A549 treated with CpdA at 1 μM for 4 hours (cell line): ENCODE measurements around the gene THRA. TPM values are rescaled to one million over a fixed set of nuclear protein-coding genes. Genes with fewer than 3 reads are reported as not detected.

ENCODE experiments used
- total RNA-seq: library from RNA; stranded (reverse); fragments of 200-300 nt; extraction: Qiagen RNA extraction; gene quantifications from 5 replicates; pipeline ENCODE4 v1.2.3, GENCODE V29; 2022; ENCODE audit warnings: low read depth

THRA gene, protein sequence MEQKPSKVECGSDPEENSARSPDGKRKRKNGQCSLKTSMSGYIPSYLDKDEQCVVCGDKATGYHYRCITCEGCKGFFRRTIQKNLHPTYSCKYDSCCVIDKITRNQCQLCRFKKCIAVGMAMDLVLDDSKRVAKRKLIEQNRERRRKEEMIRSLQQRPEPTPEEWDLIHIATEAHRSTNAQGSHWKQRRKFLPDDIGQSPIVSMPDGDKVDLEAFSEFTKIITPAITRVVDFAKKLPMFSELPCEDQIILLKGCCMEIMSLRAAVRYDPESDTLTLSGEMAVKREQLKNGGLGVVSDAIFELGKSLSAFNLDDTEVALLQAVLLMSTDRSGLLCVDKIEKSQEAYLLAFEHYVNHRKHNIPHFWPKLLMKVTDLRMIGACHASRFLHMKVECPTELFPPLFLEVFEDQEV
- 13.4 to 16.5 TPM (median 15.2 TPM) in 5 replicates for total RNA-seq

DNA sequence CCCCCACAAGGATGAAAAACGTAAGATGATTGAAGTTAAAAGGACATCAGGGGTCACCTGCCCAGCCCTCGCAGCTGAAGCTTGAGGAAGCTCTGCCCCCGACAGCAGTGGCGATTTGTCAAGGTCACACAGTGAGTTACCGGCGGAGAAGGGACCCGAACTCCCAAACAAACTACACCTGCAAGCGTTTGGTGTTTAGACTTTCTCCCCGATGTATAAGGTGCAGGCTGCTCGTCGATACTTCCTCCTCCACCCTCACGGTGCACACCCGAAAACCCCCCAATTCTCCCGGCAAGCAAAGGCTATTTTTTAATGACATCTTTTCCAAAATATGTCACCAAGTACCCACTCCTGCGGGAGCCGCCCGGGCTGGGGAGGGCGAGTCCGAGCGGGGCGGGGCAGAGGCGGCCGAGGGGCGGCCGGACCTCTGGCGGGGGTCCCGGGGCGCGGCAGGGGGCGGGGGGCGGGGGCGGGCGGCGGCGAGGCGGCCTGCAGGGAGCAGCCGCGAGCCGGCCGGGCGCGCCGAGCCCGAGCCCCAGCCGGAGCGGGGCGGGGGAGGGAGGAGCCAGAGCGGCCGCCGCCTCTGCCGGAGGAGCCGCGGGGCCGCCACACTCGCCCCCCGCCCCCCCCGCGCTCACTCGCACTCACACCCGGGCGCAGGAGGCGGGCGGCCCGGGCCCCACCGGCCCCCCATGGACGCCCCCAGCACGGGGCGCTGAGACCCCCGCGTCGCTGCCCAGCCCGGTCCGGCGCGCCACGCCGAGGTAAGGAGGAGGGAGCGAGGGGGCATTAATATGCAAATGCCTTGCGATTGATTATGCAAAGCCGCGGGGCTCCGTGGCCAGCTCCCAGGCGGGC, at the start of gene THRA:
THRA (plus strand) TSS at position 637 of the 858 bp plus-strand sequence. CDS start 11,524 bp downstream, outside the sequence.

DNA sequence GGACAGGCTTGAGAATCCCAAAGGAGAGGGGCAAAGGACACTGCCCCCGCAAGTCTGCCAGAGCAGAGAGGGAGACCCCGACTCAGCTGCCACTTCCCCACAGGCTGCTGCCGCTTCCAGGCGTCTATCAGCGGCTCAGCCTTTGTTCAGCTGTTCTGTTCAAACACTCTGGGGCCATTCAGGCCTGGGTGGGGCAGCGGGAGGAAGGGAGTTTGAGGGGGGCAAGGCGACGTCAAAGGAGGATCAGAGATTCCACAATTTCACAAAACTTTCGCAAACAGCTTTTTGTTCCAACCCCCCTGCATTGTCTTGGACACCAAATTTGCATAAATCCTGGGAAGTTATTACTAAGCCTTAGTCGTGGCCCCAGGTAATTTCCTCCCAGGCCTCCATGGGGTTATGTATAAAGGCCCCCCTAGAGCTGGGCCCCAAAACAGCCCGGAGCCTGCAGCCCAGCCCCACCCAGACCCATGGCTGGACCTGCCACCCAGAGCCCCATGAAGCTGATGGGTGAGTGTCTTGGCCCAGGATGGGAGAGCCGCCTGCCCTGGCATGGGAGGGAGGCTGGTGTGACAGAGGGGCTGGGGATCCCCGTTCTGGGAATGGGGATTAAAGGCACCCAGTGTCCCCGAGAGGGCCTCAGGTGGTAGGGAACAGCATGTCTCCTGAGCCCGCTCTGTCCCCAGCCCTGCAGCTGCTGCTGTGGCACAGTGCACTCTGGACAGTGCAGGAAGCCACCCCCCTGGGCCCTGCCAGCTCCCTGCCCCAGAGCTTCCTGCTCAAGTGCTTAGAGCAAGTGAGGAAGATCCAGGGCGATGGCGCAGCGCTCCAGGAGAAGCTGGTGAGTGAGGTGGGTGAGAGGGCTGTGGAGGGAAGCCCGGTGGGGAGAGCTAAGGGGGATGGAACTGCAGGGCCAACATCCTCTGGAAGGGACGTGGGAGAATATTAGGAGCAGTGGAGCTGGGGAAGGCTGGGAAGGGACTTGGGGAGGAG, 47.5 kb upstream of the THRA start, which contains the start of gene CSF3:
CSF3 (plus strand) TSS at position 436 of the 993 bp plus-strand sequence; CDS start at position 471, 35 bp downstream.

DNA sequence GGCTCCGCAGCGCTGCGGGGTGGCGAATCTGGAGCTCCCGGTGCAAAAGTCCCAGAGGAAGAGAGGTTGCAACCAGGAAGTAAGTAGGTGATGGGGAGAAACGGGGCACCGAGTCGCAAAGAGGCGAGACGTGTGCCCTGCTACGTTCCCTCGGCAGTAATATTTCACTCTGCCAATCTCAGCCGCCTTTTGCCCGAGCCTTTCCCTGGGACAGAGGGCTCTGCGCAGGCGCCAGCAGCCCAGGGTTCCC, 37.6 kb downstream of the THRA start, which contains the start of gene NR1D1:
NR1D1 (minus strand) TSS at position 171 of the 250 bp plus-strand sequence. CDS start 495 bp downstream, outside the sequence.

DNA sequence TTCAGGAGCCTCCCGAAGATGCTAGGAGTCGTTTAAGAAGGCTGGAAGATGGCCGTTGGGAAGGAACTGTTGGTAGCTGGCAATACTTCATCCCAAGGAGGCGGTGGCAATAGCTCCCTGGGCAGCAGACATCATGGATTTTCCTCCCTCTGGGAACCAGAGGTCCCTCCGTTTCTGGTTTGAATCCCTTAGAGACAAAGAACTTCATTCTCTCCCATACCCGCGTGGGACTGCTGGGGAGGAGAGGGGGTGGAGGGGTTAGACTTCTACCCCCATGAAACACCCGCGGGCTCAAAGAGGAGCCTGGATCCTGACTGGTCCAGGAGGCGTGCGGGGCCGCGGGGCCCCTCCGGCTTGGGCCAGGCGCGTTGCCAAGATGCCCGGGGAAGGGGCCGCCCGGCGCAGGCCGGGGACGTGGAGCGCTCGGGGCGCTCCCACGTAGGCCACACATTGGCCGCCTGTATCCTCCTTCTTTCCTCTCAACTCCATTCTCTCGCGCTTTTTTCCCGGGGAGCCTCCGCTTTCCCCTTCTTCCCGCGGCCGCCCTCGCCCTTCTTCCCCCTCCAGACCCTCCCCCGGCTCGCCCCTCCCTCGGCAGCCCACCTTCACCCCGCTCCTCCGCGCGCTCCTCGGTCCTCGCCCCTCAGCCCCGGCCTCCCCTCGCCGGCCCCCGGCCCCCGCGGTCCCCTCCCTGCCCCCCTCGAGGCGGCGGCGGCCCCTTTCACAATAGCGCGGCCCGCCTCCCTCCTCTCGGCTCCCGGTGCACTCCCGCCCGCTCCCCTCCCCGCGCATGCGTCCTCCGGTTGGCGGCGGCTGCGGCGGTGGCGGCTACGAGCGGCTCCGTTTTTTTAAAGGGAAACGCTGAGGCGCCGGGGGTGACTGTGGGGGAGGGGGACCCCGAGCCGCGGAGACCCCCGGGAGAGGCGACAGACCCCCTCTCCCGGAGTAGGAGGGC, 58.7 kb downstream of the THRA start, which contains the start of gene MSL1:
MSL1 (plus strand) TSS at position 791 of the 955 bp plus-strand sequence. CDS start 642 bp downstream, outside the sequence.

Other genes starting within 250 kb of the THRA start
- not detected in 5 replicates for gene IKZF3, start 198.7 kb upstream of the THRA start, total RNA-seq
- not detected in 5 replicates for gene ZPBP2, start 194.8 kb upstream of the THRA start, total RNA-seq
- gene GSDMB, start 144.3 kb upstream of the THRA start, total RNA-seq, result 2.5 to 3.6 TPM (median 2.9 TPM) in 5 replicates
- 36.9 to 44.8 TPM (median 42.1 TPM) in 5 replicates for gene ORMDL3, start 135.4 kb upstream of the THRA start, total RNA-seq
- not detected in 5 replicates for gene LRRC3C, start 135.2 kb upstream of the THRA start, total RNA-seq
- gene GSDMA, start 100.0 kb upstream of the THRA start, total RNA-seq, result not detected in 5 replicates
- gene PSMD3, start 82.2 kb upstream of the THRA start, total RNA-seq, result 145 to 182 TPM (median 173 TPM) in 5 replicates
- gene CSF3, start 47.5 kb upstream of the THRA start, total RNA-seq, result 0.26 TPM in 1 of 5 replicates, not detected in the others
- gene MED24, start 8.6 kb upstream of the THRA start, total RNA-seq, result 49.0 to 56.0 TPM (median 50.6 TPM) in 5 replicates
- 9.2 to 11.3 TPM (median 10.8 TPM) in 5 replicates for gene NR1D1, start 37.6 kb downstream of the THRA start, total RNA-seq
- 58.1 to 67.6 TPM (median 61.3 TPM) in 5 replicates for gene MSL1, start 59.0 kb downstream of the THRA start, total RNA-seq
- gene CASC3, start 77.6 kb downstream of the THRA start, total RNA-seq, result 44.2 to 47.1 TPM (median 47.0 TPM) in 5 replicates
- gene RAPGEFL1, start 114.5 kb downstream of the THRA start, total RNA-seq, result 2.3 to 3.3 TPM (median 2.6 TPM) in 5 replicates
- gene WIPF2, start 156.3 kb downstream of the THRA start, total RNA-seq, result 18.6 to 24.3 TPM (median 20.0 TPM) in 5 replicates
- gene CDC6, start 224.9 kb downstream of the THRA start, total RNA-seq, result 55.8 to 65.8 TPM (median 60.4 TPM) in 5 replicates
- gene RARA, start 246.2 kb downstream of the THRA start, total RNA-seq, result 30.2 to 44.4 TPM (median 34.9 TPM) in 5 replicates